ENCODE data around the gene GTF2H4.
"Not testable (repeated sequence)": the region's sequence is repeated elsewhere in the genome, so short reads cannot be mapped to it uniquely, and the experiment has no call there.

Gene GTF2H4

DNA sequence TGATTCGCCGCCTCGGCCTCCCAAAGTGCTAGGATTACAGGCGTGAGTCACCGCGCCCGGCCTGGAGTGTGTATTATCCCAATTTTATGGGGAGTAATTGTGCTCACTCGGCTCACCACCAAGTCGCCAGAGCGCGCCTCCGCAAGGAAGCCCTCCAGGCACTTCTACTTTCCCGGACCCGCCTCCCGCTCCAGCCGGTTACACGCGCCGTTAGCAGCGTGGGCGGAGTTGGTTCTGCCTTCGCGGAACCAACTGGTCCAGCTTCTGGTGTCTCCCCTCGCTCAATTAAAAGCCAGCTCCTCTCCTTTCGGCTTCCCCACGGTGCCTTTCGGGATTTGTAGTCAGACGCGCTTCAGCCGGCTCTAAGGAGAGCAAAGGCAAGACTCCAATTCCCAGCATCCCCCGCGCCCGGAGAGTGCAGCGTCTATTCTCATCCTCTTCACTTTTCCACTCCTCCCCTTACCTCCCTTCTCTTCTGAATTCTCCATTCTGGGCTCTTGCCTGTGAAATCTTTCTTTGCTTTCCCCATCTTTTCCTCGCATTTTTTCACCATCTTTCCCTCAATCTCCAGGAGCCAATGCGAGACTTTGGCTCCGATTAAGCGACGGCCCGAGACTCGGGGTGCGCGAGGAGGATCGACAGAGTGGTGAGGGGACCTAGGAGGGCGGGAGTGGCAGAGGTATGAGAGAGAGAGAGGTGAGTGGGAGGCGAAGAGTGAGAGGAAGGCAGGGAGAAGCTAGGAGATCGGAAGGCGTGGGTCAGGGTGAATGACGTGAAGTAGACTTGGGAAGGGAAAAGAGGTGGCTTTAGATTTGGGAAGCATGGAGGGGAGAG, at the start of gene GTF2H4:
TSS of gene GTF2H4 (plus strand) at position 450 of the 834 bp plus-strand sequence.
- peak; percentile 96 for DNase-seq

- not testable (repeated sequence) for DNase-seq
Measured at GRCh38 chr6:30859726-30860125, 48.3 kb upstream of the GTF2H4 start.

- DNase-seq: no peak
Measured at GRCh38 chr6:30861257-30862048, 46.6 kb upstream of the GTF2H4 start.

DNA sequence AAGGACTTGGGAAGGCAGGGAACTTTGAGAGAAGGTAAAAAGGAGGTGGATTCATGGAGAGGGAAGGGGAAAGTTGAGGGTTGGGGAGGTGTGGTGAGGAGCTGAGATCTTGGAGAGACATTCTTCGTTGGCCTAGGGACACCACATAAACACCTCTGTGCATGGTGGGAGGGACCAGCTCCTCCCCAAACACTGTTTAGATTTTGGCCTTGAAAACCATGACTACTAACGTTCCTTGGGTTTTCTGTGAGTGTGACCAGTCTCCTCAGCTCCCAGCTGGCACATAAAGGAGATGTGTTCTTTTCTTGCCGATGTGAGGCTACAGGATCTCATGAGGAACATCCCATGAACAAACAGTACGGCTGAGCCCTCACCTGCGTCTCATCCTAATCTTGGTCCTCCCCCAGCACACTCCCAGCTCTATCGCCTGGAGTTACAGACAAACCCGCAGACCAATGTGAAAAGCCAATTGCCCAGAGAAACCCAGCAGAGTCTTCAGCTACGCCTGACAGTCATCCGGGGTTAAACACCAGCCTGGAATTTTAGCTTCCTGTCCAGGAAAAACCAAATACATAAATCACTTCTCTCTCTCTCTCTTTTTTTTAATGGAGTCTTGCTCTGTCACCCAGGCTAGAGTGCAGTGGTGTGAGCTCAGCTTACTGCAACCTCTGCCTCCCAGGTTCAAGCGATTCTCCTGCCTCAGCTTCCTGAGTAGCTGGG, 45.7 kb upstream of the GTF2H4 start:
- DNase-seq: no peak

DNA sequence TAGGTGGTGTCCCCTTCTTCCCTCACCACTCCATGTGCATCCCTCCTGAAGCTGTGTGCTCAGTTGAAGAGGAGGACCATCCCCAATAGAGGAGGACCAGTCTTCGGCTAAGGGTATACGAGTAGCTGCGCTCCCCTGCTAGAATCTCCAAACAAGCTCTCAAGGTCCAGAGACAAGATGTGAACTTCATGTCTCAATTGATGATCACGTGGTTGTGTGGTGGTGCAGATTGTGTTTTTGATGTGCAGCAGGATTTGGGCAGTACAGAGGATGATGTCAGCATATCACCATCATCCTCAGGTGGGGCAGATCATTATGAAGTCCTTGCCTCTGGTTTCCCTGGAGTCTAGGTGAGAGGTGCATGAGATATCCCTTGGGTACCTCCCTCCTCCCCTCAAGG, 43.7 kb upstream of the GTF2H4 start:
- DNase-seq: no peak

DNA sequence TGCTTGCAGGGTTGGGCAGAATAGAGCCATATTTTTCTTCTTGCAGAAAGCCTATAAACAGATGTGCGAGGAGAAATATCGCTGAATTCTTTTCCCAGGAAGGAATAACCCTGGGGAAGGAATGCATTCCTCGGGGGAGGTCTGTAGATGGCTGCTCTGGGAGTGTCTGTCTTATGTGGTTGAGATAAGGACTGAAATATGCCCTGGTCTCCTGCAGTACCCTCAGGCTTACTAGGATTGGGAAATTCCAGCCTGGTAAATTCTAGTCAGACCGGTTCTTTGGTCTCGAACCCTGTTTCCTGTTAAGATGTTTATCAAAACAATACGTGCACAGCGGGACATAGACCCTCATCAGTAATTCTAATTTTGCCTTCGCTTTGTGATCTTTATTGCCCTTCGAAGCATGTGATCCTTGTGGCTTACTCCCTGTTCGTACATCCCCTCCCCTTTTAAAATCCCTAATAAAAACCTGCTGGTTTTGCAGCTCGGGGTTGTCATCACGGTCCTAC, 38.7 kb upstream of the GTF2H4 start:
- not testable (repeated sequence) for DNase-seq

DNA sequence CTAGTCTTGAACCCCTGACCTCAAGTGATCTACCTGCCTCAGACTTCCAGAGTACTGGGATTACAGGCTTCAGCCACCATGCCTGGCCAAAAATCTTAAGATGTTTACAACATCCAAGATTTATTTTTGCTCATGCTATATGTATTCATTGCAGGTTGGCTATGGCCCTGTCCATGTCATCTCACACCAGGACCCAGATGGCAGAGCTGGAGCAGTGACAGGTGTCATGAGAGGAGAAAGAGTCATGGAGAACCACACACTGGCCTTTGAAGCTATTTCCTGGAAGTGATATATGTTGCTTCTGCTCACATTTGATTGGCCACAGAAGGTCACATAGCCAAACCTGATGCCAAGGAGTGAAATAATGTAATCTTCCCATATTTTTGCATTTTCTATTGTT, 37.5 kb upstream of the GTF2H4 start:
- DNase-seq: no peak

- no peak for DNase-seq
Measured at GRCh38 chr6:30871592-30872183, 36.3 kb upstream of the GTF2H4 start.

DNA sequence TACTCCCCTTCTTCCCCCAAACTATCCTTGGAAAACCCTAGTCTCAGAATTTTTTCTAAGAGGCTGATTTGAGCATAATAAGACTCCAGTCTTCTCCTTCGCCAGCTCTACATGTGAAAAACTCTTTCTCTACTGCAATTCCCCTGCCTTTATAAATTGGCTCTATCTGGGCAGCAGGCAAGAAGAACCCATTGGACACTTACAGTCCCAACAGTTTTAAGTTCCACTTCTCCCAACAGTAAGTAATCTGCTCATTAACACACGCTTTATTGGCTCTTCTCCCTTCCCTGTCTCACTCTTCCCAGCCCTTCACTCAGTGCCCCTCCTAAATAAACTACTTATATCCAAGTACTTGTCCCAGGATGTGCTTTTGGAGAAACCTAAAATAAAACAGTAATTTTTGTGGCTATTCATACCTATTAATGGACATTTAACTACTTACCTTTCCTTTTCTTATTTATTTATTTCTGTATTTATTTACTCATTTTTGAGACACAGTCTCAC, 34.8 kb upstream of the GTF2H4 start:
- DNase-seq: no peak

- not testable (repeated sequence) for DNase-seq
Measured at GRCh38 chr6:30873795-30874194, 34.2 kb upstream of the GTF2H4 start.

DNA sequence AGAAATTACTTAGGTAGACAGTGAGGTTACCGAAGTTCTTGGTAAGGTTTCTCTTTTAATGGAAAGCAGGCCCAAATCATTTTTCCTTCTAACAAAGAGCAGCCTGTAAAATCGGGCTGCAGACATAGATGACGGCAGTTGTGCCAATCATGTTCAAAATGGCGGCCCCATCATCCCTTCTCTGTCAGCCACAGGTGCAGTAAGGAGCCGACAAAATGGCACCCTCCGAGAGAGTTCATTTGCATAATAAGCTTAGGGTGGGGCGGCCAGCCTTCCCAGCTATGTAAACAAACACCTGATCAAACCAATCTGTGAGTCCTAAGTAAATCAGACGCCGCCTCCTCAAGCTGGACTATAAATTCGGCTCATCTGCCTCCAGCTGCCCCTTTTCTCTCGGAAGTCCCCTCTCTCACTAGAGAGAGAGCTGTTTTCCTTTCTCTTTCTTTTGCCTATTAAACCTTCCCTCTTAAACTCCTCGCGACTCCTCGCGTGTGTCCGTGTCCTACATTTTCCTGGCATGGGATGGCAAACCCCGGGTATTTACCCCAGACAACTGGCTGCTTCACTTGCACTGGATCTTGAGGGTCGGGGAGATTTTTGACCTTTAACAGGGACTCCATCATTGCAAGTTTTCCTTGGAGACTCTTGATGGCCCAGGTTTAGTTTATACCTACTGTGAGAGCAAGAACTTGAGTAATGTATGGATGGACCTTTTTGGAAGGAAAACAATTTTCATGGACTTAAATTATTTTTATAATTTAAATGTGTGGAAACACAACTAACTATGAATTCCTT, 32.6 kb upstream of the GTF2H4 start:
- no peak for DNase-seq

DNA sequence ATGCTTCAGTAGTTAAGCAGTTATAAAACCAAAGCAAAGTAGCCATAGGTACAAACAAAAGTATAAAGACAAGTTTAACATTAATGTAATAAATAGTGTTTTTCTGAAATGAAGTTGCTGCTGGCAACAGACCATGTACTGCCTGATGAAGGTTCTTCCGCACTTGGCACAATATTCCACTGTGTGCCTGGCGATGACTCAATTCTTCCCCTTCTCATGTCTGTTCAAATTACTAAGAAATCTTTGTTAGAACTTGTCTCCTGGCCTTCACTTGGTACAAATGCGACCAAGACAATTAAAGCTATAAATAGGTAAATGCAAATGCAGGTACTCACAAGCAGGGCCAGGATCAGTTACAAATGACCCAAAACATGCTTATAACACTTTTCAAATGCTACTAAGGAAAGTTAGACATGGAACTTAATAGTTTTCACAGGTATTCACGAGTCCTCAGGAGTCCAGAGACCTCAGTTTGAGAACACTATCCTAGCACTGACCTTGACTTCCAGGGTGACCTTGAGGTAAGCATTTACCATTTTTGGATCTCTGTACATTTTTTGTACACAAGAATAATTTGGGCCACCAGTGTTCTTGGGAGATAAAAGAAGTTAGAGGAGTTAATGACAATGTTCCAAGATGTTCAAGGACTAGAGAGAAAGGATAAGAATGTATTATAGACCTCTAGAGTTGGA, 31.8 kb upstream of the GTF2H4 start:
- no peak for DNase-seq

- DNase-seq: peak; percentile 36
Measured at GRCh38 chr6:30877419-30878262, 30.4 kb upstream of the GTF2H4 start.

- DNase-seq: no peak
Measured at GRCh38 chr6:30879684-30880427, 28.2 kb upstream of the GTF2H4 start.

- DNase-seq: no peak
Measured at GRCh38 chr6:30880698-30881252, 27.2 kb upstream of the GTF2H4 start.

- no peak for DNase-seq
Measured at GRCh38 chr6:30881392-30882203, 26.4 kb upstream of the GTF2H4 start.

DNA sequence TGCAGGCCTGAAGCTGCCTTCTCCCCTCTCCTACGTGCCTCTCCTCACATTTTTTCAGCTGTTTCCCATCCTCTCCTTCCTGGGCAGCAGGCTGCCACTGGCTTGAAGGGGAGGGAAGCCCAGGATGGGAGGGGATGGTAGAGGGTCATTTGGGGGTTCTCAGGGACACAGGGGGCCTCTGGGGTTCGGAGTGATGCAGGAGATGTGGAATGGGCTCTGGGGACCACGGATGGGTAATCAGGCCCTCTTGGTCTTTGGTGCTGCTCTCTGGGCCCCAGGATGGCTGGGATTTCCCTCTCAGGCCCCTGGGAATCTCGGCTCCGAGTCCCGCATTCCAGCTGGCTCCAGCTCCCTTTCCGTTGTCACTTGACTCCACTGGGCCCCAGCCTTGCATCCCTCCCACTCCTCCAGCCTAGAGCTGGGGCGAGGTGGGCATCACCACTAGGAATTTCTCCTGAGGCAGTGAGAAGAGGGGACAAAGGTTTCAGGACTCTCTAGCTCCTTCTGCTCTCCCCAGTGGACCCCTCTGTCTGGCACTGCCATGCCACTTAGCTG, 25.7 kb upstream of the GTF2H4 start:
- no peak for DNase-seq

Measured in NCI-H2081 treated with DMSO at 0.1 percent for 48 hours (cell line).